ENCODE data around the gene SAP30BP.

DNA sequence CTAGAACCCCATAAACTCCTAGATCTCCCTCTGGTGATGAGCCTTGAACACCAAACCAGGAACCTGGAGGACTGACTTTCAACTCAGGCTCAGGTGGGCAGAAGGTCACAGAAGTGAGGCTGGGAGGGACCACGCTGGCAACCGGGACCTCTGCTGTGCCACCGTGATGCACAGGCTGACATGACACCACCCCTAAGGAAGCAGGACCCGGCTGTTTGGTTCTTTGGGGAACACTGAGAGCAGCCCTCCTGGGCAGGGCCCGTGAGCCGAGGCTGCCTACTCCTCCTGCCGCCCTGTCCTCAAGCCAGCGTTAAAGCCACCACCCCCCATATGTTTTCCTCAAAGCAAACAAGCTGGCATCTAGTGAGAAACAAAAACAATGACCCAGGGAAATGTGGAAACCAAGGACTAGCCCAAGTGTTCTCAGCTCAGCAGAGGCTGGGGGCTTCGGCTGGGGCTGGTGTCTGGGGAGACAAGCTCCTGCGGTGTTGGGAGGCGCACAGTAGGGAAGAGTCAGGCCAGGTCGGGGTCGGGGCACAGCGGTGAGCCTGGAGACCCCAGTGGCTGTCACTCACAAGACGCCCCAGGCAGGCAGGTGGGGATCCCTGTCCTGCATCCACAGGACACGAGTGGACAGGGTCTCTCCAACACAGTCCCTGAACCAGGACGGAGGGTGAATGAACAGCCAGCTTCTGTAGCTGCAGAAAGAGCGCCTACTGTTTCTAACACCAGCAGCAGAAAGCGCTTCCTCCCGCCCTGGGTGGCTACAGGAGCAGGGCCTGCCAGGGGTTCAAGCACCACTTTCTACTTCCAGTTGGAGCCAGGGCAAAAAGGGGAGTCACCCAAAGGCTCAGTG, 32.2 kb upstream of the SAP30BP start:
- no peak for TF ChIP-seq POLR2A (IDR thresholded peaks at IDR 0.05)
- TF ChIP-seq, protein P1, sequence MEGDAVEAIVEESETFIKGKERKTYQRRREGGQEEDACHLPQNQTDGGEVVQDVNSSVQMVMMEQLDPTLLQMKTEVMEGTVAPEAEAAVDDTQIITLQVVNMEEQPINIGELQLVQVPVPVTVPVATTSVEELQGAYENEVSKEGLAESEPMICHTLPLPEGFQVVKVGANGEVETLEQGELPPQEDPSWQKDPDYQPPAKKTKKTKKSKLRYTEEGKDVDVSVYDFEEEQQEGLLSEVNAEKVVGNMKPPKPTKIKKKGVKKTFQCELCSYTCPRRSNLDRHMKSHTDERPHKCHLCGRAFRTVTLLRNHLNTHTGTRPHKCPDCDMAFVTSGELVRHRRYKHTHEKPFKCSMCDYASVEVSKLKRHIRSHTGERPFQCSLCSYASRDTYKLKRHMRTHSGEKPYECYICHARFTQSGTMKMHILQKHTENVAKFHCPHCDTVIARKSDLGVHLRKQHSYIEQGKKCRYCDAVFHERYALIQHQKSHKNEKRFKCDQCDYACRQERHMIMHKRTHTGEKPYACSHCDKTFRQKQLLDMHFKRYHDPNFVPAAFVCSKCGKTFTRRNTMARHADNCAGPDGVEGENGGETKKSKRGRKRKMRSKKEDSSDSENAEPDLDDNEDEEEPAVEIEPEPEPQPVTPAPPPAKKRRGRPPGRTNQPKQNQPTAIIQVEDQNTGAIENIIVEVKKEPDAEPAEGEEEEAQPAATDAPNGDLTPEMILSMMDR (IDR thresholded peaks at IDR 0.05) = no peak

Data from esophagus squamous epithelium (tissue), 4 donors.